Activated CD4-positive, alpha-beta memory T cell treated with anti-CD3 and anti-CD28 coated beads, Interleukin-2, amount 10 ng/mL, durations not matched to agents 7 days and 5 days (primary cell): ENCODE results near the gene CDH23. TPM values are rescaled to one million over a fixed set of nuclear protein-coding genes. Genes with fewer than 3 reads are reported as not detected.

Source experiments
- CTCF ChIA-PET: fragments of 350-600 bp; sonication (Branson Sonifier 250); formaldehyde crosslinking; loops from one replicate; lab custom pipeline; 2021; ENCODE audit warnings: antibody characterized with exemption, inconsistent platforms; lab: Charles Lee
- POLR2A ChIA-PET: fragments of 350-600 bp; sonication (Branson Sonifier 250); formaldehyde crosslinking; loops from one replicate; lab custom pipeline; 2021; ENCODE audit warnings: antibody characterized with exemption; lab: Charles Lee
- DNase-seq: peaks from one replicate; pipeline ENCODE4 v3.0.0-alpha.2; 2020
- H3K27ac Mint-ChIP-seq: one replicate; pipeline ENCODE4 v1.8.0; 2021; ENCODE audit warnings: mild to moderate bottlenecking, mixed read lengths
- H3K27me3 Mint-ChIP-seq: one replicate; pipeline ENCODE4 v1.8.0; 2021; ENCODE audit warnings: mixed read lengths
- H3K36me3 Mint-ChIP-seq: one replicate; pipeline ENCODE4 v1.8.0; 2021; ENCODE audit warnings: low read depth, mixed read lengths
- H3K4me1 Mint-ChIP-seq: one replicate; pipeline ENCODE4 v1.8.0; 2021; ENCODE audit warnings: mixed read lengths
- H3K4me3 Mint-ChIP-seq: one replicate; pipeline ENCODE4 v1.8.0; 2021; ENCODE audit warnings: mild to moderate bottlenecking, mixed read lengths
- H3K9me3 Mint-ChIP-seq: one replicate; pipeline ENCODE4 v1.8.0; 2021; ENCODE audit warnings: mixed read lengths
- total RNA-seq, 2 experiments: library from RNA; stranded (reverse); gene quantifications; one replicate each; pipeline ENCODE4 v1.2.3, GENCODE V29; 2021

Gene CDH23
- total RNA-seq, 2 experiments from 2014 or later = 1.3 TPM

DNA sequence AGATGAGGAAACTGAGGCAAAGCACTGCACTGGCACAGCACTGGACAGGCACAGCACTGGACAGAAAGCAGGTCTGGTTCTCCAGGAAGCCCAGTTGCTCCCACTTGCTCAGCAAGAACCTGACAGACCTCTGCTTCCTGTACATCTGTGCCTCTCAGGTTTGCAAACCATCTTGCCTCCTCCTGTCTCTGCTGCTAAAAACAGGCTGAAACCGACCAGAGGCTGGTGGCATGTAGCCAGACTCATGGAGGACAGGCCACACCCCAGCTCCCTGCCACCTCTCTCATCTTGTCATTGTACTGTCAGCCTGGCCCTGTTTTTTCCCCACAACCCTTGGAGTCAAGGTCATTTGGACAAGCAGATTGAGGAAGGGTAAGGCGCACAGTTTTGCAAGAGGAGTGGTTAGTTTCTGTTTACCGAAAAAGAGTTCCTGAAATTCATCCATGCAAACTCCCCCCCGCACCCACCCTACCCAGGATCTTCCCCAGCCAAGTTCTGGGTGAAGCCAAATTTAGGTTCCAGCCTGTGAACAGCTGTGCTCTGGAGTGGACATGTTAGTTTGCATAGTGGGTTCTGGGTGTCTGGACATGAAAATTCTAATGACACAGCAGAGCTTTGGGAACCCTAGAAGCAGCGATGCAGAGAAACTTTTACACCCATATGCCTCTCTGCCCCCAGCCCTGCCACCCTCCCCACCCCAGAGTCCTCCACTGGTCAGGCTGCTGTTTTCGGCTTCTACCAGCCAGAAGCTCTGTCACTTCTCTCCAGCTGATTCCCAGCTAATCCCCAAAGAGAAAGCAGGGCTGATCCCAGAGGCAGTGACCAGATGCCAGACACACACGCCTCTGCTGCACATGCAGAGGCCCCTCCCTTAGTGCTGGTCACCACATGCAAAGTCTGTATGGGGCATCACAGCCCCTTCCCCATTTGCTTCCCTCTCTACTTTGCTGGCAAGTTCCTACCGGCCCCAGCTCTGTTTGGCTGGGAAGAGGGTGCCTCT, 331.3 kb downstream of the CDH23 start:
- H3K4me1 Mint-ChIP-seq = peaks cover 76% of the 10 kb centered on the region
- POLR2A ChIA-PET = interaction anchor here (1.2 to 18.2 kb wide), 8 partner anchors 14 to 351 kb away, joined by 3 to 310 read pairs (median 26); partner anchors contain the start of gene VSIR

DNA sequence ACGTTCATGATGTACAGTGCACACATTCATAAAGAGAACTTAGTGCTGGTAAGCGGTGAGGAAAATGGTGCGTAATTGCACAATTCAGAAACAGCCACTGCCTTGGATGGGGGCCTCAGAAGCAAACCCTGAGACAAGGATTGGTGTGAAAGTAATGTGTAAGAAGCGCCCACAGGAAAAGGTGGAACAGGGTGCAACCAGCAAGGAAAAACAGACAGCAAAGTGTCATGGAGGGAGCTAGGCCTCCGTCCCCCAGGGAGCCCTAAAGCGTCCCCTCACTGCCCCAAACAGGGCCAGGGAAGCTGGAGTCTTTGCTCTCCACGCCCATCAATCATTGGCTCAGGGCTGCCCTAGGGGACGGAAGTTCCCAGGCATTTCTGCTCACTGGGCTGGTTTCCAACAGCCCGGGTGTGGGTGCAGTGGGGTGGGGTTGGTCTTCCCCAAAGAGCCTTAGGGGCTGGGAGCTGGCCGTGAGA, 332.5 kb downstream of the CDH23 start:
- Mint-ChIP-seq H3K36me3 (peaks cover 2% of the 10 kb centered on the region), H3K4me1 (peaks cover 77% of the 10 kb centered on the region), H3K9me3 (no peaks in the 10 kb centered on the region), H3K27me3 (no peaks in the 10 kb centered on the region), H3K27ac (peak overlapping the region; percentile 98), H3K4me3 (no peak overlapping the region)
- CTCF ChIA-PET = interaction anchor here (0.9 to 6.1 kb wide), 8 partner anchors 10 to 415 kb away, joined by 3 to 78 read pairs (median 6); partner anchors contain the start of gene VSIR
- POLR2A ChIA-PET = interaction anchor here (4.3 to 18.2 kb wide), 5 partner anchors 13 to 41 kb away, joined by 16 to 310 read pairs (median 47); partner anchors contain the start of gene VSIR
- DNase-seq = no peak

More for the DNA sequence above, 331.3 kb downstream of the CDH23 start:
- Mint-ChIP-seq H3K36me3 (peaks cover 2% of the 10 kb centered on the region), H3K9me3 (no peaks in the 10 kb centered on the region), H3K27me3 (no peaks in the 10 kb centered on the region), H3K4me3 (peak overlapping the region; percentile 52), H3K27ac (peak overlapping the region; percentile 98)
- CTCF ChIA-PET = interaction anchor here (0.7 to 6.1 kb wide), 15 partner anchors 7 to 414 kb away, joined by 3 to 78 read pairs (median 9); partner anchors contain the start of gene VSIR
- peak; percentile 76 for DNase-seq

DNA sequence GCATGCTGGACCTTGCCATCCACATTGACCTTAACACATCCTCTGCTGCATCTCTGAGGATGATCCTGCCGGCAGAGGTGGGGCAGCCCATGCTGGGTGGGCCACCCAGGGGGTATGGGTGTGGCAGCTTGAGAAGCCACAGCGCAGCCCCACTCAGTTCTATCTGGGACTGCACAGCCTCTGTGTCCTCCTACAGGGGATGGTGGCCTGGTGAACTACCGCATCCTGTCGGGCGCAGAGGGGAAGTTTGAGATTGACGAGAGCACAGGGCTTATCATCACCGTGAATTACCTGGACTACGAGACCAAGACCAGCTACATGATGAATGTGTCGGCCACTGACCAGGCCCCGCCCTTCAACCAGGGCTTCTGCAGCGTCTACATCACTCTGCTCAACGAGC, 335.1 kb downstream of the CDH23 start:
- H3K27ac Mint-ChIP-seq = peak overlapping the region; percentile 14
- no peak overlapping the region for H3K4me3 Mint-ChIP-seq
- CTCF ChIA-PET = interaction anchor here (0.6 to 2.2 kb wide), 6 partner anchors 9 to 162 kb away, joined by 3 to 6 read pairs (median 4); partner anchors contain the start of gene VSIR
- H3K4me1 Mint-ChIP-seq = peaks cover 80% of the 10 kb centered on the region
- no peak for DNase-seq
- H3K9me3 Mint-ChIP-seq = no peaks in the 10 kb centered on the region
- no peaks in the 10 kb centered on the region for H3K27me3 Mint-ChIP-seq
- POLR2A ChIA-PET = interaction anchor here (1.8 to 18.2 kb wide), 4 partner anchors 10 to 38 kb away, joined by 4 to 310 read pairs (median 87); partner anchors contain the start of gene VSIR
- peaks cover 2% of the 10 kb centered on the region for H3K36me3 Mint-ChIP-seq

DNA sequence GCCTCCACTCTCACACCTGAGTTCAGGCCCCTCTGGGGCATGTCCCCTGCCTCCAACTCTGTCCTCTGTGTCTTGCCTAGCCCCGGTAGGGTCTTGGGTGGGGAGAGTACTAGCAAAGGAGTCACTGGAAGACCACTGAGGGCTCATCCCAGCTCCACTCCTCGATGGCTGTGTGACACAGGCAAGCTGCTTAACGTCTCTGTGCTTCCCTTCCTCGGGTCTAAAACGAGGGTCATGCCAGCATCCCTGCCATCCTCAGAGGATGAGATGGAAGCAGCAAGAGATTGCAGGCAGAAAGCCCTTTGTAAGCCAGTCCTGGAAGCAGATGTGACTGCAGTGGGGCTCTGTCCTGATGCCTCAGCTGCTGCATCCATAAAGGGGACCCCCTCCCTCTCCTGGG, 338.1 kb downstream of the CDH23 start:
- H3K27me3 Mint-ChIP-seq = no peaks in the 10 kb centered on the region
- H3K36me3 Mint-ChIP-seq = peaks cover 2% of the 10 kb centered on the region
- POLR2A ChIA-PET = interaction anchor here (1.0 to 18.2 kb wide), 4 partner anchors 3 to 35 kb away, joined by 3 to 310 read pairs (median 162); no protein-coding TSS in a partner anchor
- DNase-seq = no peak
- CTCF ChIA-PET = interaction anchor here (0.6 to 2.1 kb wide), 4 partner anchors 8 to 1263 kb away, joined by 3 to 11 read pairs (median 6); partner anchors contain the start of gene VSIR
- peaks cover 73% of the 10 kb centered on the region for H3K4me1 Mint-ChIP-seq
- H3K27ac Mint-ChIP-seq = peak overlapping the region; percentile 91
- H3K4me3 Mint-ChIP-seq = no peak overlapping the region
- no peaks in the 10 kb centered on the region for H3K9me3 Mint-ChIP-seq

DNA sequence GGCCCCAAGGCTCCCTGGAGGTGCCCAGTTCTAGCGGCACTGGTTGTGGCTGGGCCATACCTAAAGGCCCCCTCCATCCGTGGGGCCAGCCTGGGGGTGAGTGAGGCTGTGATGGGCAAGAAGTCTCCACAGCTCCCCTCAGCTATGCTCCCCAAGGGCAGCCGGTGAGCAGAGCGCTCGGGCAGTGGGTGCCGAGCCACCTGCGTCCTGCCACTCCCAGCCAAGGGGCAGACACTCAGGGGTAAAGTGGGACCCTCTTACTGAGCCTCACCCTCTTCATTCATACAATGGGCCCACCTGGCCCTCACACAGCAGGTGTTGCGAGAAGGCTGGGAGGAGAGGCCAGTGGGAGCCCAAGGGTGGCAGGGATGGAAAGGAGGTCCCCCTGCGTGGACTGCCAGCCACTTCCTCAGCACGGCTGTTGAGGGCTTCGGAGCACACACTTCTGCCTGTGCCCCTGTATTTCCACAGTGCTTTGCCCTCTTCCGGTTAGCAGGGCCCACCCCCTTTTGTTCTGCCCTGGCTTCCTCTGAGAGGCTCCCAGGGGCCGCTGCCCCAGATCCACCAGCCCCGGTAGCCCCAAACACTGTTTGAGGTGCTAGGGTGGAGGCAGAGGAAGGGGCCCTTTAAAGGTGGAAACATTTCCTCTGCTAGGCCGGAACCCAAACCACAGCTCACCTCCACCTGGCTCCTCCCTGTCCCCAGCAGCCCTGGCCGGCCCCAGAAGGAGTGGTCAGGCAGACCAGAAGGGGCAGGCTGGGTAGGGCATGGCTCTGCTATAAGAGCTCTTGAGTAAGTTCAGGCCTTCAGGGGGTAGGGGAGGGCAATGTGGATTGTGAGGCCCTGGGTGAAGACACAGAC, 339.2 kb downstream of the CDH23 start:
- H3K4me3 Mint-ChIP-seq = peak overlapping the region; percentile 15
- peak; percentile 73 for DNase-seq
- H3K27ac Mint-ChIP-seq = peak overlapping the region; percentile 91
- CTCF ChIA-PET = interaction anchor here (0.6 to 2.1 kb wide), 8 partner anchors 8 to 1262 kb away, joined by 3 to 11 read pairs (median 3); partner anchors contain the start of gene VSIR
- POLR2A ChIA-PET = interaction anchor here (1.1 to 18.2 kb wide), 9 partner anchors 5 to 38 kb away, joined by 3 to 310 read pairs (median 4); partner anchors contain the start of gene VSIR
- peaks cover 2% of the 10 kb centered on the region for H3K36me3 Mint-ChIP-seq
- H3K9me3 Mint-ChIP-seq = no peaks in the 10 kb centered on the region
- peaks cover 79% of the 10 kb centered on the region for H3K4me1 Mint-ChIP-seq
- H3K27me3 Mint-ChIP-seq = no peaks in the 10 kb centered on the region

DNA sequence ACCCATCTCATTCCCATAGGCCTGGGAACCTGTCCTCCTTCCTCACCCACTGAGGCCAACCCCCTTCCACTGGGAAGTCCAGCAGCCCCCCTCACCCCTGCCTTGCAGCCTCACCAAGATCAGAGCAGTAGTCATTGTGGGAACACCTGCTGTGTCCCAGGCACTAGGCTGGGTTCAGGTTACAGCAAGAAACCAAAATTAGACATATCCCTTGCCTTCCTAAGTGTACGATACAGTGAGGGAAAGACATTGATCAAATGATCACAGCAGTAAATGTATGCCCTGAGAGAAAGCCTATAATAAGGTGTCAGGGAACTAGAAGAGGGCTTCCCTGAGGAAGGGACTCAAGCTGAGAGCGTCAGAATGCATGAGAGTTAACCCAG, 339.8 kb downstream of the CDH23 start:
- CTCF ChIA-PET = interaction anchor here (1.0 to 1.7 kb wide), 6 partner anchors 8 to 40 kb away, joined by 3 to 5 read pairs (median 3); no protein-coding TSS in a partner anchor
- no peaks in the 10 kb centered on the region for H3K27me3 Mint-ChIP-seq

DNA sequence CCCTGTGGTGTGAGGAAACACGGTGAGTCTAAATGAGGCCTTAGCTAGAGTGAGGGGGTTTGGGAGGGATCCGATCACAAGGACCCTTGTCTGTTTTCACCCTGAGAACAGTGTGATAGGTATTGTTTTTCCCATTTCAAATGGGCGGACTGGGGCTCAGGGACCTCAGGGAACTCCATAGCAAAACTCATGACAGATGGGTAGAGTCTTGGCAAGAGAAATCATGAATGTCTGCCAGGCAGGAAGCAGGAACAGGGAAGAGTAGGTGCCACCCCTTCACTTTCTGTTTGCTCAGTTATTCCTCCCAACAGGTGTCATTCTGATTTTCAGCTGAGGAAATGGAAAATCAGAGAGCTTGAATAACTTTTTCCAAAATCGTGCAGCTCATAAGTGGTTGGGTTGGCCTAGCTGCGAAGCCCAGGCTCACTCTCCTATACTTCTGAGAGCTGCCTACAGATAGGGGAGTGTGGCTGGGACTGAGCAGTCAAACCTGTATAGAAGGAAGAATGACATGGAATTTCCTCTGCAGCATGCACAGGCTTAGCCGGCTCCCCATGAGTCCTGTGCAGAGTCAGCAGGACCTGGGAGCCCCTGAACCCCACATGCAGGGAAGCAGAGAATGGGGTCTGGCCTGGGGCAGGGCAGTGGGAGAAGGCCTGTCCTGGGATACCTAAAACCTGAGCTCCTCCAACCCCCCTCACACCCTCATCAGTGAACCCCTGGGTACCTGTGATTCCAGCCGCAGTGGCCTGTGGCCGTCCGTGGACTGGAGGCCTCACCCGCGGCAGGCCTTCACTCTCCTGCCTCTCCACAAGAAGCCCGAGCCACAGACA, 340.5 kb downstream of the CDH23 start:
- POLR2A ChIA-PET = interaction anchor here (0.9 to 18.2 kb wide), 9 partner anchors 5 to 39 kb away, joined by 3 to 310 read pairs (median 4); partner anchors contain the start of gene VSIR

More for the DNA sequence above, 339.8 kb downstream of the CDH23 start:
- Mint-ChIP-seq H3K9me3 (no peaks in the 10 kb centered on the region), H3K36me3 (peaks cover 2% of the 10 kb centered on the region), H3K4me3 (no peak overlapping the region), H3K4me1 (peaks cover 80% of the 10 kb centered on the region), H3K27ac (peak overlapping the region; percentile 91)
- no peak for DNase-seq
- POLR2A ChIA-PET = interaction anchor here (0.9 to 18.2 kb wide), 10 partner anchors 5 to 38 kb away, joined by 3 to 310 read pairs (median 4); partner anchors contain the start of gene VSIR

DNA sequence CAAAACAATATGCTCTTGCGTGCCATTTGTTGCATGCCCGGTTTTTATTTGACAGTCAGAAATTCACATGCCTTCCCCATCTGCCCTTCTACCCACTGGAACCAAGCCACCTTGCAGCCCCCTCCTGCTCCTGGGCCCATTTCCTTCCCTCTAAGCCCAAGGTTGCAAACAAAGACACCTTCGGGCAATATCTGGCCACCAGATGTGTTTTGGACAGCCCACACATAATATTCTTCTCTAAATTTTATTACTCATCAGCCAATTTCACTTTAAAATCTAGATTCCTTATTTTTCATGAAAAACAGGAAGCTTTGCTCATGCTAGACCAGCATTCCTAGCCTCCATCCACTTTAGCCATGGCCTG, 341.1 kb downstream of the CDH23 start:
- no peak for DNase-seq
- no peaks in the 10 kb centered on the region for H3K36me3 Mint-ChIP-seq
- POLR2A ChIA-PET = interaction anchor here (1.1 to 18.2 kb wide), 4 partner anchors 4 to 35 kb away, joined by 3 to 310 read pairs (median 160); partner anchors contain the start of gene VSIR
- no peaks in the 10 kb centered on the region for H3K9me3 Mint-ChIP-seq
- no peak overlapping the region for H3K4me3 Mint-ChIP-seq
- peak overlapping the region; percentile 13 for H3K27ac Mint-ChIP-seq
- CTCF ChIA-PET = interaction anchor here (1.1 to 1.2 kb wide), 2 partner anchors 10 to 31 kb away, joined by 3 to 5 read pairs; no protein-coding TSS in a partner anchor
- H3K4me1 Mint-ChIP-seq = peaks cover 83% of the 10 kb centered on the region
- no peaks in the 10 kb centered on the region for H3K27me3 Mint-ChIP-seq

More for the DNA sequence above, 340.5 kb downstream of the CDH23 start:
- CTCF ChIA-PET = interaction anchor here (1.1 to 1.7 kb wide), 4 partner anchors 9 to 39 kb away, joined by 3 to 5 read pairs (median 4); no protein-coding TSS in a partner anchor
- Mint-ChIP-seq H3K4me3 (no peak overlapping the region), H3K9me3 (no peaks in the 10 kb centered on the region), H3K27ac (peak overlapping the region; percentile 91), H3K36me3 (peaks cover 2% of the 10 kb centered on the region), H3K27me3 (no peaks in the 10 kb centered on the region), H3K4me1 (peaks cover 83% of the 10 kb centered on the region)
- DNase-seq = no peak

DNA sequence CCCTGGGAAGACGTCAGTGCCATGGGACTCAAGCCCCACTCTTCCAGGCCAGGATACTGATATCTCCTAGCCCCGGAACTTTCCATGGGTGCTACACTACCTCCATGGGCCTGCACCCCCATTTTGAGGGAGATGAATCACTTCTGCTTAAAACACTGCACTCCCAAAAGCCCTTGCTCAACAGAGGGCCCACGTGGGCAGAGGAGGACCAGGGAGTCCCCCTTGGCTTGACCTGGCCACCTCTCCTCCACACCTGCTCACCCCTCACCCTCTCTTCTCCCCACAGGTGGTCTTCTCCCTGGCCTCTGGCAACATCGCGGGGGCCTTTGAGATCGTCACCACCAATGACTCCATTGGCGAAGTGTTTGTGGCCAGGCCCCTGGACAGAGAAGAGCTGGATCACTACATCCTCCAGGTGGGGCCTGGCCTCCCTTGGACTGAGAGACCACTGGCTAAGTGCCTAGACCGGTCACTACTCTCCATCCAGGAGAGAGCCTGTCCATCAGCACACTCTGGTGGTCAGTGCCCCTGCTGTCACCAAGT, 342.7 kb downstream of the CDH23 start:
- Mint-ChIP-seq H3K4me3 (no peak overlapping the region), H3K36me3 (no peaks in the 10 kb centered on the region), H3K9me3 (no peaks in the 10 kb centered on the region), H3K4me1 (peaks cover 90% of the 10 kb centered on the region), H3K27ac (no peak overlapping the region), H3K27me3 (no peaks in the 10 kb centered on the region)
- no peak for DNase-seq
- ChIA-PET CTCF (interaction anchor here (1.3 to 4.5 kb wide), 2 partner anchors 11 to 42 kb away, joined by 3 to 28 read pairs; no protein-coding TSS in a partner anchor), POLR2A (interaction anchor here (1.0 to 18.2 kb wide), 5 partner anchors 3 to 42 kb away, joined by 3 to 310 read pairs (median 31); partner anchors contain the start of gene VSIR)

DNA sequence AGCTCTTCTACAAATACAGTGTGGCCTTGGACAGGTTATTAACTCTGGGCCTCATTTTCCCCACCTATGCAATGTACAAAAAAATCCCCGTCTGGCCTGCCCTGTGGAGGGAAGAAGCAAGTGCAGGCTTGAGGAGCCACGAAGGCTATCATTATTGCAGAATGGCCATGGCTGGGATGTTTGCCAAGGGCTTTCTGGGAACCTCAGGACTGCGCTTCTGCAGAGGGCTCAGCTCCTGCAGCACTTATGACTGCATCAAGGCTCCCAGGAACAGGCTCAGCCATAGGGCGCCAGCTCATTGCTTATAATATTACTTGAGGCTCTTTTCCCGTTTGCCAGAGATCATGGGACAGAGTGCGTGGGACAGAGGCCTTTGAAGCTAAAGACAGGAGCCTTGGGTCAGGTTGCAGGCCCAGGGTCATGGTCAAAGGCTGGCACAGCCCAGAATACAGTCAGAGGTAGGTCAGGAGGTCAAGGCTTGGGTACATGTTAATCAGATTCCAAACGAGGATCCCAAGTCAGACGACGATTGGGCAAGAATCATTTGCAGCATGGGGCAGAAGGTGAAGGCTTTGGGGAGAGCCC, 343.4 kb downstream of the CDH23 start:
- Mint-ChIP-seq H3K9me3 (no peaks in the 10 kb centered on the region), H3K4me3 (no peak overlapping the region), H3K27me3 (no peaks in the 10 kb centered on the region), H3K4me1 (peaks cover 90% of the 10 kb centered on the region), H3K36me3 (peaks cover 2% of the 10 kb centered on the region), H3K27ac (no peak overlapping the region)
- CTCF ChIA-PET = interaction anchor here (0.9 to 4.5 kb wide), 4 partner anchors 10 to 43 kb away, joined by 3 to 28 read pairs (median 4); no protein-coding TSS in a partner anchor
- POLR2A ChIA-PET = interaction anchor here (1.0 to 18.2 kb wide), 6 partner anchors 2 to 43 kb away, joined by 3 to 310 read pairs (median 17); partner anchors contain the start of gene VSIR
- DNase-seq = no peak
